ENCODE data around the gene SGCD.

SGCD gene

GRCh38 chr5:156326718-156327259 is at the start of gene SGCD:
Gene SGCD, plus strand, starts transcription at chr5:156327164.
- DNase-seq: no peak

- DNase-seq: no peak
These were observed 49.7 kb upstream of the SGCD start for GRCh38 chr5:156277290-156277689.

GRCh38 chr5:156295431-156295830 is 31.5 kb upstream of the SGCD start:
- DNase-seq: no peak

GRCh38 chr5:156310115-156310514 is 16.8 kb upstream of the SGCD start:
- DNase-seq: no peak

- DNase-seq: no peak
These were observed 13.9 kb upstream of the SGCD start for GRCh38 chr5:156312897-156313694.

- no peak for DNase-seq
These were observed 12.5 kb upstream of the SGCD start for GRCh38 chr5:156314416-156314815.

GRCh38 chr5:156322666-156323065 is 4.3 kb upstream of the SGCD start:
- no peak for DNase-seq

GRCh38 chr5:156327296-156327695 is 332 bp downstream of the SGCD start:
- DNase-seq: no peak

GRCh38 chr5:156328161-156328560 is 1.2 kb downstream of the SGCD start:
- no peak for DNase-seq

- DNase-seq: no peak
These were observed 1.8 kb downstream of the SGCD start for GRCh38 chr5:156328766-156329165.

- no peak for DNase-seq
These were observed 2.2 kb downstream of the SGCD start for GRCh38 chr5:156329171-156329611.

- DNase-seq: no peak
These were observed 3.3 kb downstream of the SGCD start for GRCh38 chr5:156330141-156330870.

GRCh38 chr5:156331181-156331580 is 4.2 kb downstream of the SGCD start:
- no peak for DNase-seq

GRCh38 chr5:156331845-156332244 is 4.9 kb downstream of the SGCD start:
- DNase-seq: no peak

- DNase-seq: no peak
These were observed 5.3 kb downstream of the SGCD start for GRCh38 chr5:156332245-156332644.

- DNase-seq: no peak
These were observed 12.3 kb downstream of the SGCD start for GRCh38 chr5:156339139-156339841.

- no peak for DNase-seq
These were observed 13.9 kb downstream of the SGCD start for GRCh38 chr5:156340893-156341292.

GRCh38 chr5:156350256-156350655 is 23.3 kb downstream of the SGCD start:
- DNase-seq: no peak

- DNase-seq: no peak
These were observed 24.5 kb downstream of the SGCD start for GRCh38 chr5:156351423-156351822.

- DNase-seq: no peak
These were observed 27.6 kb downstream of the SGCD start for GRCh38 chr5:156354571-156354970.

- DNase-seq: no peak
These were observed 29.3 kb downstream of the SGCD start for GRCh38 chr5:156356238-156356637.

GRCh38 chr5:156359476-156359875 is 32.5 kb downstream of the SGCD start:
- no peak for DNase-seq

GRCh38 chr5:156361436-156362109 is 34.6 kb downstream of the SGCD start:
- DNase-seq: no peak
